Measurements from ENCODE around the gene FBXL14.

The FBXL14 gene

GRCh38 chr12:1587927-1588574, 6.3 kb downstream of the FBXL14 start:
- FAIRE-seq, result no peak
- no peak for DNase-seq (ENCODE audit: insufficient read length, low spot score)
- TF ChIP-seq POLR2AphosphoS5 (IDR thresholded peaks at IDR 0.05; ENCODE audit: low read depth, low read length) (no peak), POLR2A (IDR thresholded peaks at IDR 0.05; ENCODE audit: low read depth, low read length) (no peak), POU2F2 (IDR thresholded peaks at IDR 0.05; ENCODE audit: low read depth, low read length) (no peak), TAF1 (IDR thresholded peaks at IDR 0.05; ENCODE audit: low read depth, low read length) (no peak), SPI1 (IDR thresholded peaks at IDR 0.05; ENCODE audit: low read depth, low read length) (no peak), PAX5 (IDR thresholded peaks at IDR 0.05; ENCODE audit: insufficient read depth, low read length, severe bottlenecking) (no peak)

GRCh38 chr12:1584326-1584725, 10.1 kb downstream of the FBXL14 start:
- no peak for DNase-seq (ENCODE audit: insufficient read length, low spot score)
- FAIRE-seq, result no peak
- TF ChIP-seq SPI1 (IDR thresholded peaks at IDR 0.05; ENCODE audit: low read depth, low read length), result no peak
- no peak for TF ChIP-seq PAX5 (IDR thresholded peaks at IDR 0.05; ENCODE audit: insufficient read depth, low read length, severe bottlenecking)
- no peak for TF ChIP-seq TAF1 (IDR thresholded peaks at IDR 0.05; ENCODE audit: low read depth, low read length)
- TF ChIP-seq POU2F2 (IDR thresholded peaks at IDR 0.05; ENCODE audit: low read depth, low read length), result no peak
- TF ChIP-seq POLR2A (IDR thresholded peaks at IDR 0.05; ENCODE audit: low read depth, low read length), result no peak
- TF ChIP-seq POLR2AphosphoS5 (IDR thresholded peaks at IDR 0.05; ENCODE audit: low read depth, low read length), result no peak

- TF ChIP-seq POU2F2 (IDR thresholded peaks at IDR 0.05; ENCODE audit: low read depth, low read length) (peak; percentile 72; the same call in 1 of the 2 replicates), SPI1 (IDR thresholded peaks at IDR 0.05; ENCODE audit: low read depth, low read length) (peak; percentile 41; the same call in 1 of the 2 replicates), POLR2AphosphoS5 (IDR thresholded peaks at IDR 0.05; ENCODE audit: low read depth, low read length) (no peak)
- DNase-seq (ENCODE audit: insufficient read length, low spot score) (peak; percentile 48), FAIRE-seq (peak; percentile 93)
Measured at GRCh38 chr12:1583421-1584078, 10.8 kb downstream of the FBXL14 start.

- no peak for FAIRE-seq
- TF ChIP-seq TAF1 (IDR thresholded peaks at IDR 0.05; ENCODE audit: low read depth, low read length), result no peak
- TF ChIP-seq SPI1 (IDR thresholded peaks at IDR 0.05; ENCODE audit: low read depth, low read length), result no peak
- DNase-seq (ENCODE audit: insufficient read length, low spot score), result no peak
Measured at GRCh38 chr12:1582709-1583050, 11.7 kb downstream of the FBXL14 start.

- no peak for TF ChIP-seq PAX5 (IDR thresholded peaks at IDR 0.05; ENCODE audit: insufficient read depth, low read length, severe bottlenecking)
- TF ChIP-seq POLR2A (IDR thresholded peaks at IDR 0.05; ENCODE audit: low read depth, low read length), result no peak
- TF ChIP-seq SPI1 (IDR thresholded peaks at IDR 0.05; ENCODE audit: low read depth, low read length), result no peak
- no peak for TF ChIP-seq POLR2AphosphoS5 (IDR thresholded peaks at IDR 0.05; ENCODE audit: low read depth, low read length)
- TF ChIP-seq POU2F2 (IDR thresholded peaks at IDR 0.05; ENCODE audit: low read depth, low read length), result no peak
- TF ChIP-seq TAF1 (IDR thresholded peaks at IDR 0.05; ENCODE audit: low read depth, low read length), result no peak
- no peak for FAIRE-seq
- no peak for DNase-seq (ENCODE audit: insufficient read length, low spot score)
Measured at GRCh38 chr12:1581973-1582708, 12.2 kb downstream of the FBXL14 start.

GRCh38 chr12:1580526-1580925, 13.9 kb downstream of the FBXL14 start:
- no peak for FAIRE-seq
- TF ChIP-seq POLR2AphosphoS5 (IDR thresholded peaks at IDR 0.05; ENCODE audit: low read depth, low read length) (no peak), POLR2A (IDR thresholded peaks at IDR 0.05; ENCODE audit: low read depth, low read length) (no peak), TAF1 (IDR thresholded peaks at IDR 0.05; ENCODE audit: low read depth, low read length) (no peak), POU2F2 (IDR thresholded peaks at IDR 0.05; ENCODE audit: low read depth, low read length) (no peak), SPI1 (IDR thresholded peaks at IDR 0.05; ENCODE audit: low read depth, low read length) (no peak), PAX5 (IDR thresholded peaks at IDR 0.05; ENCODE audit: insufficient read depth, low read length, severe bottlenecking) (no peak)
- DNase-seq (ENCODE audit: insufficient read length, low spot score), result no peak

- TF ChIP-seq POLR2A (IDR thresholded peaks at IDR 0.05; ENCODE audit: low read depth, low read length) (no peak), POU2F2 (IDR thresholded peaks at IDR 0.05; ENCODE audit: low read depth, low read length) (no peak), PAX5 (IDR thresholded peaks at IDR 0.05; ENCODE audit: insufficient read depth, low read length, severe bottlenecking) (no peak), TAF1 (IDR thresholded peaks at IDR 0.05; ENCODE audit: low read depth, low read length) (no peak), POLR2AphosphoS5 (IDR thresholded peaks at IDR 0.05; ENCODE audit: low read depth, low read length) (no peak), SPI1 (IDR thresholded peaks at IDR 0.05; ENCODE audit: low read depth, low read length) (no peak)
- DNase-seq (ENCODE audit: insufficient read length, low spot score) (no peak), FAIRE-seq (no peak)
Measured at GRCh38 chr12:1579651-1580435, 14.5 kb downstream of the FBXL14 start.

- DNase-seq (ENCODE audit: insufficient read length, low spot score) (no peak), FAIRE-seq (no peak)
- no peak for TF ChIP-seq POLR2A (IDR thresholded peaks at IDR 0.05; ENCODE audit: low read depth, low read length)
- TF ChIP-seq POU2F2 (IDR thresholded peaks at IDR 0.05; ENCODE audit: low read depth, low read length), result no peak
- no peak for TF ChIP-seq POLR2AphosphoS5 (IDR thresholded peaks at IDR 0.05; ENCODE audit: low read depth, low read length)
- TF ChIP-seq PAX5 (IDR thresholded peaks at IDR 0.05; ENCODE audit: insufficient read depth, low read length, severe bottlenecking), result no peak
- TF ChIP-seq TAF1 (IDR thresholded peaks at IDR 0.05; ENCODE audit: low read depth, low read length), result no peak
- TF ChIP-seq SPI1 (IDR thresholded peaks at IDR 0.05; ENCODE audit: low read depth, low read length), result no peak
Measured at GRCh38 chr12:1576410-1577241, 17.8 kb downstream of the FBXL14 start.

Measured in GM12891 (cell line).